HG03060 (cell line): Measurements from ENCODE around the gene MMRN1.

Experiments
- ATAC-seq: cut with Tn5 transposase; IDR thresholded peaks from one replicate; pipeline ENCODE4 v1.9.1; 2021; ENCODE audit warnings: low read depth, moderate number of reproducible peaks; ENCODE audit not compliant: unreplicated experiment

Gene MMRN1

DNA sequence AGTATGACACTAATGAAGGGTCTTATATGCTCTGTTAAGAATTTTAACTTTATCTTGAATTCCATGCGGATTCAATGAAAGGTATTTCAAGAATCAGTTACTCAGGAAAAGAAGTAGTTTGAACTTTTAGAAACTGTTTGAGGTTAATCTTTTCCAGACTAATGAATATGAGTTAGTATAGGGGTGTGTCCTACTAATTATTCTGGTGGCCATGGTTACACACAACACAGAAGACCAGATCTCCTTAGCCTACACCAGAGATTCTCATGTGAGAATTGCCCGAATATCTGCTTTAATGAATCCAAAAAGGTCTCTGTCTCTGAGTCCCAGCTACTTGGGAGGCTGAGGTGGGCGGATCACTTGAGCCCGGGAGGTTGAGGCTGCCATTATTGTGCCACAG lies 100.4 kb downstream of the MMRN1 start:
- no peak for ATAC-seq

GRCh38 chr4:89995814-89996213 lies 101.2 kb downstream of the MMRN1 start:
- no peak for ATAC-seq

DNA sequence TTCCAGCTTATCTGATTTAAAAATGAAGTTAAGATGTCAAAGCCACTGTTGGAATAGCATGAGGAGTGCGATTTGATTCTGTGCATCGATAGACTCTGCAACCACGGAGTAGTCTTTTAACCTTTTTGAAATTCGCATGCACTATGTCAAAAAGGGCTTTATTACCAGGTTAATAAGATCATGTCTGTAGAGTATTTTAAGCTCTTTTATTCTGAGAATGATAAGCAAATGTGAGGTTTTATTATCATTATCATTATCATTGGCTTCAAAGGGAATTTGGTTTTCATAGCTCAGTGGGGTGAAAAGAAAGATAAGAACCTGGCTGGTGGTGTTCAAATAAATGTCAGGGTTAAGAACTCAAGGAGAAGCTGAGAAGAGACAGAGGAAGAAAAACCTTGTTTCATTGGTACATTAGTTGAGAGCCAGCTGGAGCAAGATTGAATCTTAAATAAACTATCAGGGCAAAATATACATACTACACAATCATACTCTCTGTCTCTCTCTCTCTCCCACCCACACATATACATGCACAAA lies 102.6 kb downstream of the MMRN1 start:
- no peak for ATAC-seq

GRCh38 chr4:89998469-89999011 lies 103.9 kb downstream of the MMRN1 start:
- no peak for ATAC-seq

- no peak for ATAC-seq
Observed at GRCh38 chr4:90001023-90001422, 106.4 kb downstream of the MMRN1 start.

GRCh38 chr4:90002441-90003062 lies 107.9 kb downstream of the MMRN1 start:
- no peak for ATAC-seq
